DOHH2 (cell line): ENCODE data around the gene BPIFA3.

Source experiments
- H3F3A ChIP-seq: fragments of 200-600 bp; sonication (generic), shearing (Covaris generic); 2 replicates; pipeline ENCODE4 v1.6.0; 2016; ENCODE audit warnings: antibody characterized with exemption, mild to moderate bottlenecking; ENCODE audit not compliant: control insufficient read depth, insufficient read depth
- H3K27ac ChIP-seq: fragments of 200-600 bp; sonication (generic); 2 replicates; pipeline ENCODE4 v1.5.1; 2014; ENCODE audit warnings: low read depth, mild to moderate bottlenecking, low read length, moderate library complexity
- H3K27me3 ChIP-seq: fragments of 200-600 bp; sonication (generic); 2 replicates; pipeline ENCODE4 v1.6.1; 2014; ENCODE audit warnings: mild to moderate bottlenecking, low read length, mixed read lengths; ENCODE audit not compliant: control insufficient read depth
- H3K36me3 ChIP-seq: fragments of 200-600 bp; sonication (generic); 2 replicates; pipeline ENCODE4 v1.6.1; 2014; ENCODE audit warnings: mild to moderate bottlenecking, low read length, moderate library complexity, mixed read lengths; ENCODE audit not compliant: control insufficient read depth
- H3K4me1 ChIP-seq: fragments of 200-600 bp; sonication (generic); 2 replicates; pipeline ENCODE4 v1.6.1; 2014; ENCODE audit warnings: mild to moderate bottlenecking, low read length, mixed read lengths; ENCODE audit not compliant: control insufficient read depth
- H3K4me2 ChIP-seq: fragments of 200-600 bp; sonication (generic); 2 replicates; pipeline ENCODE4 v1.6.0; 2014; ENCODE audit warnings: mild to moderate bottlenecking, low read length, moderate library complexity
- H3K4me3 ChIP-seq: fragments of 200-600 bp; sonication (generic); 2 replicates; pipeline ENCODE4 v1.5.1; 2014; ENCODE audit warnings: mild to moderate bottlenecking, low read length, mixed read lengths
- H3K79me2 ChIP-seq: fragments of 200-600 bp; sonication (generic); 2 replicates; pipeline ENCODE4 v1.6.1; 2014; ENCODE audit warnings: mild to moderate bottlenecking, low read length, mixed read lengths; ENCODE audit not compliant: control insufficient read depth
- H3K9me2 ChIP-seq: fragments of 200-600 bp; sonication (generic); replicated peaks from 2 replicates; pipeline ENCODE4 v1.6.1; 2014; ENCODE audit warnings: mild to moderate bottlenecking, low read length, mixed read lengths; ENCODE audit not compliant: control insufficient read depth
- H3K9me3 ChIP-seq: fragments of 200-600 bp; sonication (generic); 2 replicates; pipeline ENCODE4 v1.6.1; 2014; ENCODE audit warnings: antibody characterized with exemption, low read length, mixed read lengths; ENCODE audit not compliant: control insufficient read depth, insufficient read depth
- H4K20me1 ChIP-seq: fragments of 200-600 bp; sonication (generic); 2 replicates; pipeline ENCODE4 v1.6.0; 2014; ENCODE audit warnings: low read depth, mild to moderate bottlenecking, antibody characterized with exemption, low read length, moderate library complexity; ENCODE audit not compliant: control insufficient read depth, insufficient read depth
- EZH2phosphoT487 ChIP-seq: fragments of 200-600 bp; sonication (generic); IDR thresholded peaks from 2 replicates; pipeline ENCODE4 v1.6.1; 2017; ENCODE audit warnings: borderline replicate concordance, mild to moderate bottlenecking, antibody characterized with exemption, low read length, moderate library complexity, mixed read lengths
- TF ChIP-seq, protein P1 (sequence below): fragments of 200-600 bp; sonication (generic); IDR thresholded peaks from one replicate; pipeline ENCODE4 v1.5.1; 2014; ENCODE audit warnings: antibody characterized with exemption, mild to moderate bottlenecking, low read depth, low read length; ENCODE audit not compliant: poor library complexity, severe bottlenecking

BPIFA3 gene

GRCh38 chr20:33246077-33246476, 28.9 kb downstream of the BPIFA3 start:
- Histone ChIP-seq H3K27me3 (peaks cover 4% of the 10 kb centered on the region; the same call in 1 of the 2 replicates), H3K4me2 (no peak overlapping the region)

GRCh38 chr20:33249456-33249855, 32.3 kb downstream of the BPIFA3 start:
- Histone ChIP-seq H3K4me2 (no peak overlapping the region), H3K36me3 (no peaks in the 10 kb centered on the region), H3K27me3 (peaks cover 4% of the 10 kb centered on the region; the same call in 1 of the 2 replicates), H3K79me2 (no peaks in the 10 kb centered on the region), H3F3A (no peaks in the 10 kb centered on the region), H3K4me3 (no peak overlapping the region), H3K9me2 (no peaks in the 10 kb centered on the region), H3K27ac (no peak overlapping the region), H3K9me3 (no peaks in the 10 kb centered on the region), H3K4me1 (no peaks in the 10 kb centered on the region), H4K20me1 (no peaks in the 10 kb centered on the region)
- TF ChIP-seq EZH2phosphoT487 = no peak
- TF ChIP-seq, protein P1, sequence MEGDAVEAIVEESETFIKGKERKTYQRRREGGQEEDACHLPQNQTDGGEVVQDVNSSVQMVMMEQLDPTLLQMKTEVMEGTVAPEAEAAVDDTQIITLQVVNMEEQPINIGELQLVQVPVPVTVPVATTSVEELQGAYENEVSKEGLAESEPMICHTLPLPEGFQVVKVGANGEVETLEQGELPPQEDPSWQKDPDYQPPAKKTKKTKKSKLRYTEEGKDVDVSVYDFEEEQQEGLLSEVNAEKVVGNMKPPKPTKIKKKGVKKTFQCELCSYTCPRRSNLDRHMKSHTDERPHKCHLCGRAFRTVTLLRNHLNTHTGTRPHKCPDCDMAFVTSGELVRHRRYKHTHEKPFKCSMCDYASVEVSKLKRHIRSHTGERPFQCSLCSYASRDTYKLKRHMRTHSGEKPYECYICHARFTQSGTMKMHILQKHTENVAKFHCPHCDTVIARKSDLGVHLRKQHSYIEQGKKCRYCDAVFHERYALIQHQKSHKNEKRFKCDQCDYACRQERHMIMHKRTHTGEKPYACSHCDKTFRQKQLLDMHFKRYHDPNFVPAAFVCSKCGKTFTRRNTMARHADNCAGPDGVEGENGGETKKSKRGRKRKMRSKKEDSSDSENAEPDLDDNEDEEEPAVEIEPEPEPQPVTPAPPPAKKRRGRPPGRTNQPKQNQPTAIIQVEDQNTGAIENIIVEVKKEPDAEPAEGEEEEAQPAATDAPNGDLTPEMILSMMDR = no peak

More at GRCh38 chr20:33246077-33246476, 28.9 kb downstream of the BPIFA3 start:
- no peak for TF ChIP-seq EZH2phosphoT487
- TF ChIP-seq, protein P1 = no peak
- H3K4me3 ChIP-seq = no peak overlapping the region
- H3K27ac ChIP-seq = no peak overlapping the region
- no peaks in the 10 kb centered on the region for H3K79me2 ChIP-seq
- no peaks in the 10 kb centered on the region for H3K9me2 ChIP-seq
- no peaks in the 10 kb centered on the region for H3F3A ChIP-seq
- H3K4me1 ChIP-seq = no peaks in the 10 kb centered on the region
- H3K9me3 ChIP-seq = no peaks in the 10 kb centered on the region
- H4K20me1 ChIP-seq = no peaks in the 10 kb centered on the region
- H3K36me3 ChIP-seq = no peaks in the 10 kb centered on the region

GRCh38 chr20:33250666-33251065, 33.5 kb downstream of the BPIFA3 start:
- no peaks in the 10 kb centered on the region for H3K4me1 ChIP-seq
- peaks cover 4% of the 10 kb centered on the region; the same call in 1 of the 2 replicates for H3K27me3 ChIP-seq
- TF ChIP-seq EZH2phosphoT487 = no peak
- TF ChIP-seq, protein P1 = no peak
- no peaks in the 10 kb centered on the region for H3K36me3 ChIP-seq
- H3K27ac ChIP-seq = no peak overlapping the region
- H3K9me2 ChIP-seq = no peaks in the 10 kb centered on the region
- no peak overlapping the region for H3K4me2 ChIP-seq
- no peaks in the 10 kb centered on the region for H3K79me2 ChIP-seq
- no peak overlapping the region for H3K4me3 ChIP-seq
- no peaks in the 10 kb centered on the region for H3K9me3 ChIP-seq
- no peaks in the 10 kb centered on the region for H4K20me1 ChIP-seq
- H3F3A ChIP-seq = no peaks in the 10 kb centered on the region

DNA sequence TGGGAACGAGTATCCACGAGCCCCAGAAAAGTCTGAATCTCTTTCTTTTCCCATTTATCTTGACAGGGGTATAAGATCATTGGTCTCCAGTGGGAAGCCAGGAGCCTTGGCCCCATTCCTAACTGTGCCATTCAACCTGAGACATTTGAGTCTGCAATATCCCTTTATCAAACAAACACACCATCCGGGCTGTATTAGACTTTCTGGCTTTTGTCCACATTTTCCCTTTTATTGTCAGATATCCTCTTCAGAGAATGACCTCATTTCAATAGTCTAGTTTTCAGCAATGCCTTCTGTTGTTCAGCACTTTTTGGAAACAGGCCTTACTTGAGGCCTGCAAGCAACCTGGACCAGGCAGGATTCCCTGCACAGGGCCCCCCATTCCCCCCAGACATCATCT, 34.3 kb downstream of the BPIFA3 start:
- no peak overlapping the region for H3K27ac ChIP-seq
- H4K20me1 ChIP-seq = no peaks in the 10 kb centered on the region
- TF ChIP-seq, protein P1 = no peak
- no peak for TF ChIP-seq EZH2phosphoT487
- no peaks in the 10 kb centered on the region for H3K27me3 ChIP-seq
- H3K9me3 ChIP-seq = no peaks in the 10 kb centered on the region
- no peak overlapping the region for H3K4me2 ChIP-seq
- H3F3A ChIP-seq = no peaks in the 10 kb centered on the region
- H3K36me3 ChIP-seq = no peaks in the 10 kb centered on the region
- H3K79me2 ChIP-seq = no peaks in the 10 kb centered on the region
- H3K9me2 ChIP-seq = no peaks in the 10 kb centered on the region
- H3K4me3 ChIP-seq = no peak overlapping the region
- H3K4me1 ChIP-seq = no peaks in the 10 kb centered on the region
